Fibroblast of skin of left quadriceps (primary cell): ENCODE measurements around the gene SYNRG.

ENCODE experiments used
- DNase-seq, 2 experiments: peaks; one replicate each; pipeline ENCODE4 v3.0.0-alpha.2; 2013; ENCODE audit warnings: low read depth in 2 of 2

The SYNRG gene

GRCh38 chr17:37605813-37606505, 3.3 kb downstream of the SYNRG start:
- no peak for DNase-seq

- DNase-seq: no peak
Observed at GRCh38 chr17:37605081-37605480, 4.1 kb downstream of the SYNRG start.

- no peak for DNase-seq
Observed at GRCh38 chr17:37604556-37604955, 4.7 kb downstream of the SYNRG start.

DNA sequence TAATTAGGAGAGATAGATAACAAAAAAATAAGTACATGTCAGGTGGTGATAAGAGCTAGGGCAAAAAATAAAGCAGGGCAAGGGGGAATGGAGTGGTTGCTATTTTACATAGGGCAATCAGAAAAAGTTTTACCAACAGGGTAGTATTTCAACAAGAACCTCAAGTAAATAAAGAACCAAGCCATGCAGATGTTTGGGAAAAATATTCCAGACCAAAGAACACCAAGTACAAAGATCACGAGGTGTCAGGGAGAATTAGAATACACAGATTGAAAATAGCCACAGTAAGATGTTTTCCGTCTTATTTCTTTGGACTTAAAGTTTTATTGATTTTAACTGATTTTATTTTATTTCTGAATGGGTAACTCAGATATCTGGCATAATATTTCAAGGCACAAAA, 11.1 kb downstream of the SYNRG start:
- no peak for DNase-seq

- no peak for DNase-seq
Observed at GRCh38 chr17:37592291-37592690, 16.9 kb downstream of the SYNRG start.

GRCh38 chr17:37585066-37585465, 24.2 kb downstream of the SYNRG start:
- no peak for DNase-seq

DNA sequence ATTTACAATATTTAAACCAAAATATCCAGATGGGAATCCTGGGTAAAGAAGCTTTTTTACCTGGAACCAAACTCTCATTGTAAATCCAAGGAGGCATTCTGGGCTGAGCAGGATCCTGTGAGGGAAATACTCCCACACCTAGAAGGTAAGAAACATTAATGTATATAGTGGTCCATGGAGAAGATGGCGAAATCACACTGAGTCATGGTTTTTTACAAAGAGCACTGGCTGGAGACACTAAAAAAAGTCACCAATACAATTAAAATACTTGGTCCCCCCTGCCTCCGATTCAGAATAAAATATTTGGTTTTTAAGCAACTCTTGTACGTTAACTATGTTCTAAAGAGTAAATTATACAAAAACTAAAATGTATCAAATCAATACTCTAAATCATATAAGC, 32.9 kb downstream of the SYNRG start:
- no peak for DNase-seq

- no peak for DNase-seq
Observed at GRCh38 chr17:37574427-37574826, 34.8 kb downstream of the SYNRG start.

GRCh38 chr17:37571674-37572073, 37.5 kb downstream of the SYNRG start:
- DNase-seq: no peak

DNA sequence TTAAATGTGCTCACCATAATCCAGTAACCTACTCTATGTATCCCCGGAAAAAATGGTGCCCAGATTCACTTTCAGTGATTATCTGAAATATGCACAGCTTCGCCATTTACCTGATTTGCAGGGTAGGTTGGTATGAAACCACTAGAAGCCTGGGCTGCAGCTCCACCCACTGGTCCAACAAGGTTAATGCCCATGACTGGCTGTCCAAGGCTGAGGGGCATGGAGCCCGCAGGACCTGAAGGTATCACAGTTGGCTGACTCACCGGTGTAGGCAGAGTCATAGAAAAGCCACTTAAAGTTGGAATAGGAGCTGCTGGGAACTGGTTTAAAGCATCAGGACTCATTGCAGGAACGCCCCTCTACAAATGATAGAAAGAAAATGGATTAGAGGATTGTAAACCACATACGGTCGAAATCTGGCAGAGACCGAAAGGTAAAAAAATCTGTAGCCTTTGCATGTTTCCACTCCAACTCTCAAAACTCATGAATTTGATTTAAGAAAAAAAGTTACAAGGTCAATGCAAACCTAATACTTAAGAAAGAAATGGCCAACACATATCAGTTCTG, 38.6 kb downstream of the SYNRG start:
- DNase-seq: peak; percentile 4 to 9

DNA sequence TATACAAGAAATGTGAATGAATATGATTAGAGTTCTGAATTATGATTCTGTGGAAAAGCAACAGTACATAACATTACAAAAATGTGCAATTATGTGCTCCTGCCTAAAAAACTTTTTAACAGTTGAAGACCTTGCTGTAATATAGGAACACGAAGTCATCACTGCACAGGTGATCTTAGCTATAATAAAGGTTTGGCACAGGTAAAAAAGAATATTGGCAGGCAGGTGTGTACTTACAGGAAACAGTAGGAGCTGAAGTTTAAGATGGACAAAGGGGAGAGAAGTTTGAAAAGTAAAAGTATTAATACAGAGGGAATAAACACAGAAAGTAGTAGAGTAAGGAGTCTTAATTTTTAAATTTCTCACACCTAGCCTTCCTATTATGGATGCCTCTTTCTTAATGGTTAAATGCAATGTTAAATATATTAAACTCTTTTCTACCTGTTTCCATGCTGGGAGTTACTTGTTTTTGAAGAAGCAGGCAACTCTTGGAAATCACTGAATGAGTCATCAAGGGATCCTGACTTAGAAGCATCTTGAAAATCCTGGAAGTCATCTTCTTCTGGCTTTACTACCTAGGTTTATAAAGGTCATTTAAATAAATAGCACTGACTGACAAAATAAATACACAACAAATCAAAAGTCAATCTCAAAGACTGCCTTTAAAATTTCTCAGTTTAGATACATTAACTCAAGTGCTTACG, 40.7 kb downstream of the SYNRG start:
- no peak for DNase-seq

DNA sequence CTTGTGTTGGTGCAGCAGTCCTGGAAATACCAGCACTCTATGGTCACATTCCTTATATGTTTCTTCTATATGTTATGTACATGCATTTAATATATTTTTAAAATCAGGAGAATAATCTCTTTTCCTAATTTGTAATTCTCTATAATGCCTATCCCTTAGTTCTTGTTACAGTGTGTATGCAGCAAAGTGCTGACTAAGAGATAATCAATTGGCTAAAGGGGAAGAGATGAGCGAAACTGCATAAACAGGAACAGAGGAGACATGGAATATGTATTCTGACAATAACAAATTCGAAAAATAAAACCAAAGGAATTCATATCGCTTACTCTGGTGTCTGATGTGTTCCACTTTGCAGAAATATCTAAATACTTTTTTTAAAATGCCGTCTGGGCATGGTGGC, 41.7 kb downstream of the SYNRG start:
- DNase-seq: no peak

DNA sequence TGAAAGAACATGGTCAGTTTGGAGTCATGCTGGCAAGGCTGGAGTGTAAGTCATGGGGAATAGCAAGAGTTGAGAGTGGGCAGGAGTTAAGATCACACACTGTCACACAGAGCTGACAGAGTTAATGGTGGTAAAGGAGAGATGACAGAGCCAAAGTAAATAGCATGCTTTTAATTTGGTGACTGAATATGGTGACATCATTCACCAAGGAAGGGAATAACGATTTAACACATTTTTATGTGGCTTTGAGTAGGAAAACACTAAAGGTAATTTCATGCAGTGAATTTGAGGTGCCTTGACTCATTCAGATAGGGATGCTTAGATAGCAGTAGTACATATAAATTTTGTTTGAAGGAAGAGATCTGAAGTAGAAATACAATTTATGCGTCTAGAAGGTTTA, 42.1 kb downstream of the SYNRG start:
- DNase-seq: no peak

DNA sequence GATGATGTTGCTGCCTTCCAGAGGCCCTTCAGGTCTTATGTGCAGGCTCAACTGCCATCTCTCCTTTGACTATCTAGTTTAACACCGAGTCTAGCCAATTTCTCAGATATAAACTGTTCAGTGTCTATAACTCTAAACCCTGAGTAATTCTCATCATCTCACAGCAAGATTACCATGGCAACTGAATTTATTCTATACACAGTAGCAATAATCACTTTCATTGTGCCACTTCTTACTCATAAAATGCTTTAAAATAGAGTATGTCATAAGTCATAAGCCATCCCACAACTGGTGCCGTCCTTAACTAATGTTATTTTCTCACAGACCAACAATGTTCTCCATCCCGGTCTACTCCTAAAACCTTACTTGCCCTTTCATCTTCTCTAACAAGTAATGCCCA, 45.0 kb downstream of the SYNRG start:
- DNase-seq: no peak

- no peak for DNase-seq
Observed at GRCh38 chr17:37562016-37562745, 47.0 kb downstream of the SYNRG start.

DNA sequence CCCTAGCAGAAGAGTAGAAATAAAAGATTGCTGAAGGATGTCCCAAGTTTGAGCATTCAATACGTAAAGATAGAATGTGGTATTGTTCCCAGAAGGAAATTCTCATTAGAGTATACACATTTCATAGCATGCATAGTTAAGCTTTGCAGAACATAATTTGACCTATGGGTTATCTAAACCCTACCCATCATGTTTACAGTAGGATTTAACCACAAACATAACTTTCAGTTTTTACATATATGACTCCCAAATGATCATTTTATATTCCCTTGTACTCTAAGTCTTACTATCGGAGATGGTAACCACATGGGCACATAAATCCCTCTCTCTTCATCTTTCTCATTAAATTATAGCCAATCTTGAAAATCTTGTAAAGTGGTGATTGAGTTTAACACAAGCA, 50.9 kb downstream of the SYNRG start:
- DNase-seq: no peak

GRCh38 chr17:37557482-37557881, 51.7 kb downstream of the SYNRG start:
- DNase-seq: no peak

GRCh38 chr17:37555386-37555785, 53.8 kb downstream of the SYNRG start:
- DNase-seq: no peak

DNA sequence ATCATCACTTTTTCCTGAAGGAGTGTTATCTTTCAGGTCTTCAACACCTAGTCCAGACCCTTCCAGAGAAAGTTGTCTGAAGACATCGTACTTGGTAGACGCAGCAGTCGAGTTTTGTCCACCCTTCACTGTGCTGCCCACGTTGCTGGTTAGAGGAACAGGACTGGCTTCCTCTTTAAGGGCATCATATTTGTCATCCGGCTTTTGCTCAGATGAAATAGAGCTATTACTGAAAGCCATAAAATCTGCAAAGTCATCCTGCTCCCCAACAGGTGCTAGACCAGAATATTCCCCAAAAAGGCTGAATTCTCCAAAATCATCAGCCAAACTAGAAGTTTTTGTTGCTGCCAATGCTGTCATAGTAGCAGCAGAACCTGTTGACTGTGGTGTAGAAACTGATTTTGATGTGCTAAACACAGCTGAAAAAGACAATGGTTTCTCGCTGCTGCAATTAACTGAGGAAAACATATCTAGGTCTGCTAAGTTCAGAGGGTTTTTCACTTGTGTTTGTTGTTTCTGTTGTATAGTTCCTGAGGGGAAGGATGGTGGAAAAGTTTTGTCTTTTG, 55.7 kb downstream of the SYNRG start:
- no peak for DNase-seq

- no peak for DNase-seq
Observed at GRCh38 chr17:37551788-37552187, 57.4 kb downstream of the SYNRG start.

DNA sequence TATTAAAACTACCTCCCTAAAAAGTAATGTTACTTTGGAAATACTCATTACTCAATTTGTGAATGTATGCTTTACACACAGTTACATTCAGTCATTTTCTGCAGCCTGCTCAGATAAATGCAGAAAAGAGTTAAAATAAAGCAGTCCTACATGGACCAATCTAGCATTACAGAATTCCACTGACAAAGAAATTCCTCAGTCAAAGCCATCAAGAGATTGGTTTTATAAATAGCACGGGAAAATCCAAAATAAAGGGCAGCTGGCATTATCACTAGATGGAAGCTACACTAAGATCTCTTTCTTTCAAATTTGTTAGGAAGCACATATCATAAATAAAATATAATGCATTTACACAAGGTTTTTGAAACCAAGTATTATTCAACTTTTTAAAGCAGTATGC, 61.2 kb downstream of the SYNRG start:
- no peak for DNase-seq

DNA sequence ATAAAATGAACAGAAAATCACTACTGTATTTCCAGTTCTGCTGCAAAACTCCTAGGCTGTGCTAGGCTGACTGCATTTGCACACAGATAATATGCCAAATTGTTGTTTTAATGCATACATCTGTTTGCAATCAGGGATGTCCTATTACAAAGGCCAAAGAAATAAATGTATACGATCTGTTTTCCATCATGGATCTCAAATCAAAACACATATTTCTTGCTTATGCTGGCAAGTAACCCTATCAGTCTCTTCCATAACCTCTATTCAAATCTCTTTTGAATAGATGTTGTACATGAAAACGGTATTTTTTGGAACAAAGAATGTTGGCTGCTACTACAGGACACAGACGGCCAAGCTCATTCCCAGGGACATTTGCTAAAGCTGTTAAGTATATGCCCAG, 62.9 kb downstream of the SYNRG start:
- peak; percentile 34 to 37 for DNase-seq
